ENCODE measurements around the gene BAZ2A. TPM values are rescaled to one million over a fixed set of nuclear protein-coding genes. Genes with fewer than 3 reads are reported as not detected.
"Not testable (repeated sequence)": the region's sequence is repeated elsewhere in the genome, so short reads cannot be mapped to it uniquely, and the experiment has no call there.

BAZ2A gene
- polyA plus RNA-seq, 4 donors = 62.3 to 124 (median 80.5) TPM

DNA sequence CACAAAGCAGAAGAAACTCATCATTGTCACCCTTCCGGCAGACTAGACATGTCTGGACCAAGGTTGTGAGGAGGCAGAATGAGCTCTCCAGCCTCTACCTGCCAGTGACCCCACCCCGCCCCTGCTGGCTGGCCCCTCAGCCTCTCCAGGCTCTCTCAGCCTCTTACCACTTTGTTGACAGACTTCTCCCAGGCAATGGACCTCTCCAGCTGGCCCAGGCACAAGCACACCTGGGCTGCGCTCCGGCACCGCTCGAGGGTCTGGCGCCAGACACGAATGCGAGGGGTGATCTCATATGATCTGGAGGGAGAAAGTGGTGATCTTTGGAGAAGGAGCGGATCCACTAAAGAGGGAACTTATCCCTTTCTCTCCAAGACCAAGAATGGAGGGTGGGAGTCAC is 30.3 kb downstream of the BAZ2A start:
- DNase-seq (ENCODE audit: low read depth in 4 of 4, low spot score in 2 of 4) = no peak

DNA sequence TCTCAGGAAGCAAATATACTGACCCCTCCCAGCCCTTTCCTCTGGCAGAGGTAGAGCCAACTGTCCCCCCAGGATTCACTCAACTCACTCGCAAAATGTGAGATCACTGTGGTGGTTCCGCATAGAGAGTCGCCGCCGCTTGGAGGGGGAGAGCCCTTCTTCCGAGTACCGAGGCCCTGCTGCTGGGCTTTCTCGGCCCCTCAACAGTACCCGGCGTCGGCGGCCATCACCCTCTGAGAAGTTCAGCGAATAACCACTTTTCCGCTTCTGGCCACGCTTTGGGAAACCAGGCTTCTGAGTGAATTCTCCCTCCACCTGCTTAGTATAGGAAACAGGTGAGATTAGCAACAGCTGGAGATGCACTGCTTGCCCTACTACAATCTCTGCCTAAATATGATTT is 31.1 kb downstream of the BAZ2A start:
- DNase-seq (ENCODE audit: low read depth in 4 of 4, low spot score in 2 of 4) = no peak

DNA sequence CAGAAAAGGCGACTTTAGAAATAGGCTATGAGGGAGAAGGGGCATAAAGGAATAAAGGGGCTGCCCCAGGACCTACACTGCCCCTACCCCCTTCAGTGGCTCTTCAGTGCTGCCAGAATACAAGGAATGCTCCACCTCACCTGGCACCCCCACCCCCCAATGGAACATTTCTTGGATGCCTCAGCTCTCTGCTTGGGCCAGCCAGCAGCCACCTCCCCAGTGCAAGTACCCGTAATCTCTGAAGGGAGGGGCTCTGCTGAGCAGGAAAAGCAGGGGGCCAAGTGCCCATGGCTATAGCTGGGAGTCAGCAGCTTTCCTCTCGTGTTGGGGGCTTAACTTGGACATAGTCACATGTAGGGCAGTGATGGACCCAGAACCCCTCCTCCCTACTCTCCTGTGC is 33.3 kb downstream of the BAZ2A start:
- DNase-seq (ENCODE audit: low read depth in 4 of 4, low spot score in 2 of 4) = no peak

DNA sequence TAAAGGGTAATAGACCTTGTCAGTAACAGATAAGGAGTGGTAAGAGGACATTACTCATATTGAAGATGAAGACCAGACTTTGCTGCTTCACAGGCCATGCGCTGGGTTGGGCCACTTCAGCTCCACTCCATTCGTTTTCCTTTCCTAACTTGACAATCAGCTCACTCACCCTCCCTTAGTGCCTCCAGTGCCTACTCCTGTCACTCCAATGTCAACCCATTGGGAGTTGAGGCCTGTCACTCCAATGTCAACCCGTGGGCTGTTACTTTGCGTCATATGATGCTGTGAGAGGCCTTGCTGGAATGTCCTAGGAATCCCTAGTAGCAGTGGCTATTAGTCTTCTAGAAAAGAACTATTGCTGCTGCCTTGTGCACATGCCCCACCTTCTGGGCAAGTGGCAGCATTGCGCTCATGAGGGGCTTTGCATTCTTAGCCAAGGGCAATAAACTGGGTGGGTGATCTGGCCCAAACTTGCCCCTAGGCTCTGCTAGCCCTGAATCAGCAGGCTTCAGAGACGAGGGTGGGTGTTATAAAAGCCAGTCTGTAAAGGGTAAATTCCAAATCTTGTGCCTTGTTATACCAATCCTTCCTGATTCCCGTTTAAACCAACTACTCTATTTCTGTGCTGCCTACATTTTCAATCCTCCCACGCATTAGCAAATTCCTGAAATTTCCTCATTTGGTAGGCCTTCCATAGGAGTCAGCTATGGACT is 36.1 kb downstream of the BAZ2A start:
- DNase-seq (ENCODE audit: low read depth in 4 of 4, low spot score in 2 of 4) = peak in 3 of 4 donors; percentile 41 to 68 (median 59)

DNA sequence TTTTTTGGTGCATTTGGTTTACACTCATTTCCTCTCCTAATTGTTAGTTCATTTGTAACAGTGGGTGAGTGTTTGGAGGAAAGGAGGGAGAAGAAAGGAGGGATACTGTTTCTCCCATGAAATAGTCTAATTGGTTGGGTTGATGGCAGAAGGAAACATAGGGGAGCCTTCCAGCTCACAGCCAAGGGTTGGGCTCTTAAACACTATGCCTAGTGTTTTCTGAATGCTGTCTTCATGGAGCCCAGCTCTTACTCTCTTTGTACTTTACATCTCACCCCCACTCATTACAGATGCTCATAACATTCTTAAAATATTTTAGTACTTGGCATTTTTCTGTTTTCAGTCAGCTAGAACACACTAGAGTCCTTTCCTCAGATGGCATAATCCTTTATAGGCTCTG is 38.2 kb downstream of the BAZ2A start:
- DNase-seq (ENCODE audit: low read depth in 4 of 4, low spot score in 2 of 4) = no peak

DNA sequence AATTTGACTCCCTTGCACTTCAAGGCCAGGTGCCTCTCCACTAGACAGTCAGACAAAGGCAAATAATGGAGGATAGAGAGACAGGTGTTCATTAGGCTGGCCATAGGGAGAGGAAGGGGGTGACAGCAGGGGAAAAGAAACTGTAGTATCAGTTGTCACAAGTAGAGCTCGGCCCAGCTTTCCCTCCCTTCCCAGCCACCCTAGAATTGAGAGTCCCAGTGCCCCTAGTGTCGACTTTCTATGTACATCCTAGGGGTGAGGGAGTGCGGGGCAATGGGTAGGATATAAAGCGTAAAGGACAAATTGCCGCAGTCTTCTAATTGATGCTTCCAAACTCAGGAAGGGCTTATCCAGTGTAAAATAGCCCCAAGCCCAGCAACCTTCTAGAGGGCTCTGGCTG is 39.0 kb downstream of the BAZ2A start:
- DNase-seq (ENCODE audit: low read depth in 4 of 4, low spot score in 2 of 4) = no peak

DNA sequence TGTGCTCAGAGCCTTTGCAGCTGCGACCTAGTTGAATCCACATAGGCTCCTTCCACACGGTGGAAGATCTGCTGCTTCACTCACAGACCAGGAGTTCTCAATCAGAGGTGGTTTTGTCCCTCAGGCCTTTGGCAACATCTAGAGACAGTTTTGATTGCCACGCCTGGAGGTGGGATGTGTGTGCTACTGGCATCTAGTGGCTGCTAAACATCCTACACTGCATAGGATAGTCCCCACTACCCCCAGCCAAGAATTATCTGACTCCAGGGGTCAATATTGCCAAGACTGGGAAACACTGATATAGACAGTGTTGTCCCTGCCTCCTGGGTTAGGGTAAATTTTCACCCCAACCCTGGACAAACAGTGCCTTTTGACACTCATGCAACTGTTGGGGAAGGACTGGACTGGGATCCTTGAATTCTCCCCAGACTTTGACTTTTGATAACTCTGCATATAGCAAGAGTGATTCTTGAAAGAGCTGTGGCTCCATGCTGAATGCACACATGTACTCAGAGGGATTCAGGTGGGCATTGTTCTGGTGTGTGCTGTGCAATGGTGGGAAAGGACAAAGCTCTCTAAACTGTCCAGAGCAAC is 39.8 kb downstream of the BAZ2A start:
- no peak for DNase-seq (ENCODE audit: low read depth in 4 of 4, low spot score in 2 of 4)

DNA sequence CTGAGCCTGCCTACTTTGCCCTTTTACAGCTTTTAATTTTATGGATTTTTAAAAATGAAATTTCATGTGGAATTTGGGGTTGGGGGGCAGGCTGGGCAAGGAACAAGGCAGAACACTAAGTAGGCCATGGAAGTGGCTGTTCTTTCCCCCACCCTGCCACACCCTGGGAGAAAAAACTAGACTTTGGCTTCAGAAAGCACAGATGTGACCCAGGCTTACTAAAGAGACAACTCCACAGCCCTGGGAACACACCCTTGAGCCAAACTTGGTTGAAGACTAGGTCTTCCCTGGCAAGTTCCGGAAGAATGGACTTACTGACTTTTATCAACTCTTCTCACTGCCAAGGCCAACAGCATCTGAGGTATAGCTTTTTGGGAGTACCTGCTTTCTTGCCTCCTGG is 40.3 kb downstream of the BAZ2A start:
- DNase-seq (ENCODE audit: low read depth in 4 of 4, low spot score in 2 of 4) = no peak

DNA sequence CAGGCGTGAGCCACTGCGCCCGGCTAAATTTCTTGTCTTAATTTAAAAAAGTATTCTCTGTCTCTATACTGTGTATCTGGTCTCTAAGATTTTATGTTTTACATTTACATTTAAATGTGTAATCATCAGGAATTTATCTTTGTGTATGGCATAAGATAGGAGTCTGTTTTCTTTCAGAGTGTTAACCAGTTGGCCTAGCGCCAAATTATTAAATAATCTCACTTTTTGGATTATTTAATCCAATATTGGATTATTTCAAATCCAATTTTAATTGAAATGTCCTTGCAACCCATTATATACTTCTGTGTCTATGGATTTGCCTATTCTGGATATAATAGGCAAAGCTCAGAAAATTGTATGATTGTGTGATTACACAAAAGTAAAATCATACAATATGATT is 45.0 kb downstream of the BAZ2A start:
- no peak for DNase-seq (ENCODE audit: low read depth in 4 of 4, low spot score in 2 of 4)

DNA sequence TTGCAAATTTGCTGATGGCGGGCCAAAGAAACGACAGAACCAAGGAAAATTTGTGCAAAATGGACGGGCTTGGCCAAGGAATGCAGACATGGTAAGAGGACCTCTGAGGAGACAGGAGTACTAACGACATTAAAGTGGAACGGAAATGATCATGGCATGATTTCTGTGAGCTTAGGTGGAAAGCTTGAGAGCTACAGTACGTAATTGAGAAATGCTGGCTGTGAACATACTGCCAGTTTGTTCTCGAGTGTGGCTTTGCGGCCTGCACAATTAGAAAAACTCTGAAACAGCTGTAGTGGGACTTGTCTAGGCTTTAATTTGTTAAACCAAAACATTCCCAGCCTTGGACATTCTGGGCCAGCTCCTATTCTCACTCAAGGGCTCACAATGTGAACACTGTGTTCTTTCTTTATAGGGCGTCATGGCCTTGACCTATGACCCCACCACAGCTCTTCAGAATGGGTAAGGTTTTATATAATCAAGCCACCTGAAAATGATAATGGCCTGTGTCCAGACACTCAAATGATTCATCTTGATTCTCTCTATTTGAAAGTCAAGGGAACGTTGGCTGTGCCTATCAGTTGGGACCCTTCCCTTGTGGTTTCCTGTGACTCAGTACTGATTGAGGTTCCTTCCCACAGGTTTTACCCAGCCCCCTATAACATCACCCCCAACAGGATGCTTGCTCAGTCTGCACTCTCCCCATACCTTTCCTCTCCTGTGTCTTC is 48.5 kb downstream of the BAZ2A start:
- DNase-seq (ENCODE audit: low read depth in 4 of 4, low spot score in 2 of 4) = no peak

DNA sequence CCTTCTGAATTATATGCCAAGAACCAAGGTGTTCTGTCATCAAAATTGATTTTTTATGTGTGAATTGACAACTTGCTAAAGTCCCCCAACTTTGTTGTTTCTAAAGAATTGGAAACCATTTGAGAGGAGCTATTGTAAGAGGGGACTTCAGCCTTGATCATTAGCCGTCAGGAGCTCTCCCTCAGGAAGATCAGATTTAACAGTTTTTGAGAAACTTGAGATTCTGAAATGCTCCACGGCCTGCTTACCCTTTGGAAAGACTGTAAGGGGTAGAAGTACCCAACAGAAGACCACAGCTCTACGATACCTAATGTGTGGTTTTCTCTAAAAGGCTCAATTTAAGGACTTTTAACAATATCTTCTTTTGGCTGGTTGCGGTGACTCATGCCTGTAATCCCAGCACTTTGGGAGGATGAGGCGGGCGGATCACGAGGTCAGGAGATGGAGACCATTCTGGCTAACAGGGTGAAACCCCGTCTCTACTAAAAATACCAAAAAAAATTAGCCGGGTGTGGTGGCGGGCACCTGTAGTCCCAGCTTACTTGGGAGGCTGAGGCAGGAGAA is 51.1 kb downstream of the BAZ2A start:
- no peak for DNase-seq (ENCODE audit: low read depth in 4 of 4, low spot score in 2 of 4)

DNA sequence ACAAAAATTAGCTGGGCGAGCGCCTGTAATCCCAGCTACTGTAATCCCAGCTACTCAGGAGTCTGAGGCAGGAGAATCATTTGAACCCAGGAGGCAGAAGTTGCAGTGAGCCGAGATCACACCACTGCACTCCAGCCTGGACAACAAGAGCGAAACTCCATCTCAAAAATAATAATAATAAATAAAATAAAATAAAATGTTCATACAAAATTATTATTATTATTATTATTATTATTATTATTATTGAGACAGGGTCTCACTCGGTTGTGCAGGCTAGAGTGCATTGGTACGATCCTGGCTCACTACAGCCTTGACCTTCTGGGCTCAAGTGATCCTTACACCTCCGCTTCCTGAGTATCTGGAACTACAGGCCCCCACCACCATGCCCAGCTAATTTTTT is 52.9 kb downstream of the BAZ2A start:
- DNase-seq (ENCODE audit: low read depth in 4 of 4, low spot score in 2 of 4) = not testable (repeated sequence)

DNA sequence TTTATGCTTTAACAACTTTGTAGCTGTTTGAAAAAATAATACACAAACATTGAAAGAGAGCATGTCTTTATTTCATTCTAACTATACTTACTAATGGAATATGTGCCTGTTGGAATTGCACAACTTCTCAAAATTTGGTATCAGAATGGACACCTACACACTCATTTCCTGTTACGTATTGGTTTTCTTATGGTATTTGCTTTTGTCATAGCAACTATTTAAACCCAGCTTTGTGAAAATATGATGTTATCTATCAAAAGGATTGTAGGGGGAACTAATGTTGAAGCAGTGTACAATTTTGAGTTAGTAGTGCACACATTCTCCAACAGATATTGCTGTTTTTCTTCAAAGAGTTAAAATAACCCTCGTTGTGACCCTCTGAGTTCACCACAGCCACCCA is 55.9 kb downstream of the BAZ2A start:
- DNase-seq (ENCODE audit: low read depth in 4 of 4, low spot score in 2 of 4) = no peak

DNA sequence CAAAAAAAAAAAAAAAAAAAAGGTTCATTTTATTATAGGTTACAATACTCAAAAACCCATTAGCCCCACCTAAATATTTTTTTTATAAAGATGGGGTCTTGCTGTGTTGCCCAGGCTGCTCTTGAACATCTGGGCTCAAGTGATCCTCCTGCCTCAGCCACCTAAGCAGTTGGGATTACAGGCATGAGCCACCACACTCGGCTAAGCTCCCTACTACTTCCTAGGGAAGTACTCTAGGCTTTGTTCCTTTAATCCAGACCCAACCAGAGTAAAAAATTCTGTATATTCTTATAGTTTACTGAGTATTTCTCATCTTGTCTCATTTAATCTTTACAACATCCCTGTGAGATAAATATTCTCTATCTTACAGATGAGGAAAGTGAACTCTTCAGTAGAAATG is 57.8 kb downstream of the BAZ2A start:
- no peak for DNase-seq (ENCODE audit: low read depth in 4 of 4, low spot score in 2 of 4)

DNA sequence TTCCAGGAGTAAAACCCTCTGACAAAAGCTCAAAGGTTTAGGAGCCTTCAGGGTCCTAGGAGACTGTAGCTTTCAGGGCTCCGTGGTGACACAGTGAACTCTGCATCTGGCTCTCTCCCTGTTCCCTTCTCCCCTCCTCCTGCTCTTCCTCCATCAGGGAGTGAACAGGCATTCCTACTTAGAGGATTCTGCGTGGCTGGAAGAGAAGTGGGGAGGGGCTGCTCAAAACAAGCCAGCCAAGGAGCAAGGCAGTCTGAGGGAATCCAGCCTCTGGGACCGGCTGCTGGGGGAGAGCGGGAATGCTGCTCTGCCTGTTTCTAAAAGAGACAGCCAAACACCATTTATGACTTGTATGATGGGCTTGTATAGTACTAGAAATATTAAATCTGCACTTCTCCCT is 59.0 kb downstream of the BAZ2A start:
- peak in 1 of 4 donors; percentile 47 for DNase-seq (ENCODE audit: low read depth in 4 of 4, low spot score in 2 of 4)

DNA sequence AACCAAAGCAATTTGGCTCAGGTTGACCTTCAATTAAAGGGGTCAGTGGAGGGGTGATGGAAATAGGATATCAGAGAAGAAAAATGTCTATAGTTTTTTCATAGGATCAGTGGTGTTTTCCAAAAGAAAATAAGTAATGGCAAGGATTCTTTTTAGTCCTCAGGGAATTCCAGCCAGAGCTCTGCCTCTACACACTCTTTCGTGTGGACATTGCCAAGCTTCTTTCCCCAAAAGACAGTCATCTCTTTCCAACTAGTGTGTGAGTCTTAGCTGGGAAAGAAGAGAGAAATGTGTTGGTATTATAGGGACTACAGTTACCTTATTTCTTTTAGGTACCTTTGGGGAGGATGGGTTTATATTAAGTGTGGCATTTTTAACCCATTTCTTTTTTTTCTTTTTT is 62.0 kb downstream of the BAZ2A start:
- no peak for DNase-seq (ENCODE audit: low read depth in 4 of 4, low spot score in 2 of 4)

DNA sequence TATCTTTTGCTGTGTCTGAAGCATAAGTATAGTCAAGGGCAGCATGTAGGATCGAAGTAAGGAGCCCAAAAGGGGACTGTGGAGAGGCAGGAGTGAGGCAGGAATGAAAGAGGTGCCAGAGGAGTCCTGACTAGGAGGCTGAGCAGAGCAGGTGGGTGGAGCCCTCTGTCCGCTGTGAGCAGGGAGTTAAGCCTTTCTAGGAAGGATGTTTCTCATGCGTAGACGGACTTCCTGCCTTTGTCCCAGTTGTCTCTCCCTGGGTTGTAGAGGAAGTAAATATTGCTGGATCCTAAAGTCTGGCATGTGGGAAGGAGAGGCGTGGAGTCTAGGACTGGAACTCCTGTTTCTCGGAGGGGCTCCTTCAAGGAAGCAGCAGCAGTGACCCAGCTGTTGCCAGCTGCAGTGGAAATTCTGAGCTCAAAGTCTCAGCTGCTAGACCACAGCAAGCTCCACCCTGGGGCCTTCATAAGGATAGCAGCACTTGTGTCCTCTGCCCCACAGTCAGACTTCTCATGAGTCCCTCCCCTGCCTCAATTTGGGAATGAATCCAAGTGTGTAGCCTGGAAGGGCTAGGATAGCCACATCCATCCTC is 64.5 kb downstream of the BAZ2A start:
- peak; percentile 68 to 87 (median 80) for DNase-seq (ENCODE audit: low read depth in 4 of 4, low spot score in 2 of 4)

DNA sequence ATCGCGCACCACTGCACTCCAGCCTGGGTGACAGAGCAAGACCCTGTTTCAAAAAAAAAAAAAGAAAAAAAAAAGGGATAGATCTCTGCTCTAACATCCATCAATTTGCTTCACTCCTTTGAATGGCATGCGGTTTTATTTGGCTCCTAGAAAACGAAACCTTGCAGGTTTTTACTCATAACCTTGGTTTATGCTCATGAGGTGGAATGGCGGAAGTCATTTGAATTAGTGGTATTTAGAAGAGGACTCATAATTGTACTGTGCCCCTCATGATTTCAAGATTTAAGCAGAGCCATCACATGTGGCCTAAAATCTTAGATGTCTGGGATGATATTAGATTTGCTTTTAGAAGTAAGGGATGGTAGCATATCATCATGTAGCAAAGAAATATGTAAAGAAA is 79.1 kb downstream of the BAZ2A start:
- no peak for DNase-seq (ENCODE audit: low read depth in 4 of 4, low spot score in 2 of 4)

DNA sequence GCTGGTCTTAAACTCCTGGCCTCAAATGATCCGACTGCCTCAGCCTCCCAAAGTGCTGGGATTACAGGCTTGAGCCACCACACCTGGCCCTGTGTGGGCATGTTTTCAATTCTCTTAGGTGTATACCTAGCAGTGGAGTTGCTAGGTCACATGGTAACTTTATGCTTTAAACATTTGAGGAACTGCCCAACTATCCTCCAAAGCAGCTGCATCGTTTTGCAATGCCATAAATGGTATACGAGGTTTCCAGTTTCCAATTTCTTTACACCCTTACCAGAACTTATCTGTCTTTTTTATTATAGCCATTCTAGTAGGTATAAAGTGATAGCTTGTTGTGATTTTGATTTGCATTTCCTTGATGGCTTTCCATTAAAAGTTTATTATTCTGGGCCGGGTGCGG is 83.4 kb downstream of the BAZ2A start:
- no peak for DNase-seq (ENCODE audit: low read depth in 4 of 4, low spot score in 2 of 4)
